Colonic mucosa (tissue), 4 donors: ENCODE data around the gene ABHD5. TPM values are rescaled to one million over a fixed set of nuclear protein-coding genes. Genes with fewer than 3 reads are reported as not detected.

Experiments used
- DNase-seq: peaks from one replicate; pipeline ENCODE4 v3.0.0-alpha.2; 2020
- H3K27ac ChIP-seq: fragments of 200-600 bp; one replicate; pipeline ENCODE4 v1.8.0; 2021
- H3K27me3 ChIP-seq: fragments of 200-600 bp; one replicate; pipeline ENCODE4 v1.8.0; 2021
- H3K36me3 ChIP-seq: fragments of 200-600 bp; one replicate; pipeline ENCODE4 v1.8.0; 2021
- H3K4me1 ChIP-seq: fragments of 200-600 bp; one replicate; pipeline ENCODE4 v1.8.0; 2021; ENCODE audit warnings: mild to moderate bottlenecking
- H3K4me3 ChIP-seq: fragments of 200-600 bp; one replicate; pipeline ENCODE4 v1.8.0; 2021
- H3K9ac ChIP-seq, 2 donors: one replicate each; pipeline ENCODE4 v1.7.0; 2013; ENCODE audit warnings: control low read depth in 2 of 2, low read depth in 2 of 2, low read length in 2 of 2
- H3K9me3 ChIP-seq: fragments of 200-600 bp; one replicate; pipeline ENCODE4 v1.8.0; 2021
- intact Hi-C: fragments of 100-400 bp; cut with DNase I; formaldehyde crosslinking; loops from one replicate; pipeline ENCODE4 v1.14.1; 2022
- total RNA-seq, 2 donors: library from RNA; stranded (reverse); fragmentation: NEBNext Ultra II Directional in 1 of 2; extraction: Animal tissue kit (Norgen Biotek cat#: 25700) in 1 of 2; gene quantifications; one replicate each; pipeline ENCODE4 v1.2.1, GENCODE V29; 2021
- TF ChIP-seq, protein P1 (sequence below): fragments of 200-600 bp; IDR thresholded peaks from one replicate; pipeline ENCODE4 v1.8.0; 2022; ENCODE audit warnings: antibody characterized with exemption, mild to moderate bottlenecking
- donor health status: healthy.
- donor health status: DM: no; HTN: no; CAD: no.
- donor health status: DM: no; HTN: no; CAD: no.

Gene ABHD5
- total RNA-seq, 2 donors from 2014 or later: 24.0 to 25.2 TPM

DNA sequence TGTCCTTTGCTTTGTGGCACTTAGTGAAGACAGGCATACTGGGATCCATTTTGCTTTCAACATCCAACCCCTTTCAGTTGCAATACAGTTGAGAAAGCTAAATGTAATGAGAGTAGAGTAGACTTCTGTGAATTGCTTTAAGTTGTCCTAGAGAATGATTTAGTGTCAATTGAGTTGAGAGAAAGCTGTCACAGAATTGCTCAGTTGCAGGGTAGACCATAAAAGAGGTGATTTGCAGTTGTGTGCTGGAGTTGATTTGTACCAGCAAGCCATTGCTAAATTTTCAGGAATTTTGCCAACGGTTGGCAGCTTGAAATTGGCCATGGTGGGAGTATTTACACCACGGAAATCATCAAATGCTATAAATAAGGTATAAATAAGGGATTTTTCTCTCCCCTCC lies 2.2 kb downstream of the ABHD5 start:
- TF ChIP-seq, protein P1, sequence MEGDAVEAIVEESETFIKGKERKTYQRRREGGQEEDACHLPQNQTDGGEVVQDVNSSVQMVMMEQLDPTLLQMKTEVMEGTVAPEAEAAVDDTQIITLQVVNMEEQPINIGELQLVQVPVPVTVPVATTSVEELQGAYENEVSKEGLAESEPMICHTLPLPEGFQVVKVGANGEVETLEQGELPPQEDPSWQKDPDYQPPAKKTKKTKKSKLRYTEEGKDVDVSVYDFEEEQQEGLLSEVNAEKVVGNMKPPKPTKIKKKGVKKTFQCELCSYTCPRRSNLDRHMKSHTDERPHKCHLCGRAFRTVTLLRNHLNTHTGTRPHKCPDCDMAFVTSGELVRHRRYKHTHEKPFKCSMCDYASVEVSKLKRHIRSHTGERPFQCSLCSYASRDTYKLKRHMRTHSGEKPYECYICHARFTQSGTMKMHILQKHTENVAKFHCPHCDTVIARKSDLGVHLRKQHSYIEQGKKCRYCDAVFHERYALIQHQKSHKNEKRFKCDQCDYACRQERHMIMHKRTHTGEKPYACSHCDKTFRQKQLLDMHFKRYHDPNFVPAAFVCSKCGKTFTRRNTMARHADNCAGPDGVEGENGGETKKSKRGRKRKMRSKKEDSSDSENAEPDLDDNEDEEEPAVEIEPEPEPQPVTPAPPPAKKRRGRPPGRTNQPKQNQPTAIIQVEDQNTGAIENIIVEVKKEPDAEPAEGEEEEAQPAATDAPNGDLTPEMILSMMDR: no peak
- Histone ChIP-seq H3K36me3 (no peaks in the 10 kb centered on the region), H3K27me3 (no peaks in the 10 kb centered on the region), H3K4me3 (no peak overlapping the region), H3K9ac (no peak overlapping the region), H3K27ac (no peak overlapping the region), H3K4me1 (peaks cover 10% of the 10 kb centered on the region), H3K9me3 (no peaks in the 10 kb centered on the region)
- intact Hi-C loops: no loop called here
- DNase-seq: no peak

DNA sequence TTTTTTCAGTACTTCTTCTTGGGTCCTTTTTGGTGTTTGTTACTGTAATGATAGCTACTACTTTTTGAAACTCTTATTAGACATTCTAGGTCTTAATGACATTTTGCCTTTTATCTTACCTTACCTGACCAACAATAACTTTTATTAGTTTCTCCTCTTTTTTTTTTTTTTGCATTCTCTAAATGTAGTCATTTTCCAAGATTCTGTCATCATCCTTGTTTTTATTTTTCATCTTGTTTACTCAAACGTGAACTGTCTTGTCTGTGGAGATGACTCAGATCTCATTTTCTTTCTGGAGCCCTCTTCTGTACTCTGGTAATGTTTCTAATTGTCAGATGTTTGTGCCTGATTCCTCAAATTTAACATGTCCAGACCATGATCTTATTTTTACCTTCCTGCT lies 2.9 kb downstream of the ABHD5 start:
- intact Hi-C loops: no loop called here
- Histone ChIP-seq H3K27ac (no peak overlapping the region), H3K36me3 (no peaks in the 10 kb centered on the region), H3K9ac (no peak overlapping the region), H3K4me1 (peaks cover 10% of the 10 kb centered on the region), H3K4me3 (no peak overlapping the region), H3K9me3 (no peaks in the 10 kb centered on the region), H3K27me3 (no peaks in the 10 kb centered on the region)
- DNase-seq: no peak
- TF ChIP-seq, protein P1: no peak

DNA sequence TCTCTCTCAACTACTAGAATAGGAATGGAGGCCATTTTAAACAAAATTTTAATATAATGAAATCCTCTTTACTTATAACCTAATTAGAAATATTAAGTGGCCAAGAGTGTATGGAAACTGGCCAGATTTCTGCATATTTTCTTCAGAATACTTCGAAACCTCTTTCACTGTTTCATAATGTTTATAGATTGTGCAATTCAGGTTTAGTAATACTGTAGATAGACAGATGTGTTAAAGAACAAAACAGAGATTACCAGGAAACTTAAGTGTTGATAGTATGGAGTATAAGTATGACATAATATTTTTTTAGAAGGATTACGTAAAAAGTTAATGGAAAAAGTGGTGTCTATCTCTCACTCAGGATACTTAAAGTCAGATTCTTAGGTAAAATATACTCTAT lies 4.7 kb downstream of the ABHD5 start:
- no peak for DNase-seq
- Histone ChIP-seq H3K36me3 (no peaks in the 10 kb centered on the region), H3K27me3 (no peaks in the 10 kb centered on the region), H3K9me3 (no peaks in the 10 kb centered on the region), H3K9ac (no peak overlapping the region), H3K4me3 (no peak overlapping the region), H3K27ac (no peak overlapping the region), H3K4me1 (peaks cover 6% of the 10 kb centered on the region)
- TF ChIP-seq, protein P1: no peak
- intact Hi-C loops: no loop called here

DNA sequence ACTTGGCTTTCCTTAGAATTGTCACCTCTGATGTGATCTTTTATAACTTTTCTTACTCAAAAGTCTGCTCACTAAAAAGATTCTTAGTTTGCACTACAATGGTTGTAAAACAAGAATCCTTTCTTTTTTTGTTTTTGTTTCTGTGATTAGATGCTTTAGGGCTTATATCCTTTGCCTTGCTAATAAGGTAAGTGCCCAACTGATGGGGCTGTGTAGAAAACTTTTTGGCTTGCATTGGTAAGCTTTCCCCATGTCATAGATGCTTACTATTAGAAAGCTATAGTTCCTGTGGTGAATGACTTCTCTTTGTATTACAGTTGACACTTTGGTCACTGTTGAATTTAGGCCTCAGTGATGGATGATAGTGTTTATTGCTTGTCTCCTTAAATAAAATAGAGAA lies 5.1 kb downstream of the ABHD5 start:
- Histone ChIP-seq H3K27ac (no peak overlapping the region), H3K4me1 (peaks cover 6% of the 10 kb centered on the region), H3K27me3 (no peaks in the 10 kb centered on the region), H3K36me3 (no peaks in the 10 kb centered on the region), H3K4me3 (no peak overlapping the region), H3K9me3 (no peaks in the 10 kb centered on the region), H3K9ac (no peak overlapping the region)
- TF ChIP-seq, protein P1: no peak
- intact Hi-C loops: no loop called here
- no peak for DNase-seq

DNA sequence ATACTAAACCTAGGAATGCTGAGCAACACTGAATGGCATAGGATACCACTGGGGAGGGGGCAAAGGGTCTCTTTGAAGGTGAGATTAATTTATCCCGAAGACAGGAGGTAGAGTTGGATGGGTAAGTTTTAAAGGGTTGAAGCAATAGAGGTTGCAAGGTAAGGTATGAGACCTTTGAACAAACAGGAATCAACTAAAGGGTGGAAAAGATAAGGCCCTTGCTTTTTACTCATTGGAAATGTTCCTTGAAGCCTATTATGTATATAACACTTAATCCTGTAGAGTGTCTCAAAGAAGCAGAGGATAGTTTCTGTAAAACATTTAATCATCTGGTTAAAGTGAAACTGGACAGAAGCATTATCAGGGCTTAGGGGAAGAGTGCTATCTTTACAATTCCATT lies 5.7 kb downstream of the ABHD5 start:
- intact Hi-C loops: no loop called here
- Histone ChIP-seq H3K27me3 (no peaks in the 10 kb centered on the region), H3K27ac (no peak overlapping the region), H3K4me3 (no peak overlapping the region), H3K9ac (no peak overlapping the region), H3K9me3 (no peaks in the 10 kb centered on the region), H3K36me3 (no peaks in the 10 kb centered on the region), H3K4me1 (peaks cover 6% of the 10 kb centered on the region)
- TF ChIP-seq, protein P1: no peak
- DNase-seq: no peak

DNA sequence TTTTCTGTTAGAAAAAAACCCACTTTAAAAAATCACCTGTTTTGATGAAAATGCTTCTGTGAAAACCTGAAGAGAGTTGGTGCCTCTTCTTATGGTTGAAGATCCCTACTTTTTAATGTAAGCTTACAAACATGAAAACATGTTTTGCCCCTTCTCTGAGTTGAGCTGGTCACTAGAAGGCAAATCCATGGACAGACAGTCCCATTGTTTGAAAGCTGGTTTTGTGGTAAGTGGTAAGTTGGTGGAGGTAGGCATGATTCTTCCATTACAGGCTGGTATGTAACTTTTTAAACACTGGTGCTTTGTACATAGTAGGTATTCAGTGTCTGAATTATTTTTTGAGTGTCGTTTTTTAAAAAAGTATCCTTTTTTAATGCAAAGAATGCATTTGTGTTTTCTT lies 6.1 kb downstream of the ABHD5 start:
- DNase-seq: no peak
- Histone ChIP-seq H3K9ac (no peak overlapping the region), H3K4me1 (peaks cover 6% of the 10 kb centered on the region)

More for the DNA sequence above, 6.1 kb downstream of the ABHD5 start:
- no peaks in the 10 kb centered on the region for H3K9me3 ChIP-seq
- no peak overlapping the region for H3K27ac ChIP-seq
- no peak overlapping the region for H3K4me3 ChIP-seq
- TF ChIP-seq, protein P1: no peak
- H3K36me3 ChIP-seq: no peaks in the 10 kb centered on the region
- H3K27me3 ChIP-seq: no peaks in the 10 kb centered on the region
- intact Hi-C loops: no loop called here
